GM18498 (cell line): Measurements from ENCODE around the gene EFCAB12.

ENCODE experiments used
- ATAC-seq: cut with Tn5 transposase; IDR thresholded peaks from one replicate; pipeline ENCODE4 v1.9.1; 2021; ENCODE audit warnings: mild to moderate bottlenecking, moderate library complexity; ENCODE audit not compliant: unreplicated experiment

Gene EFCAB12

GRCh38 chr3:129428376-129429079, at the start of gene EFCAB12:
Gene EFCAB12, minus strand, starts transcription at chr3:129428636. Its CDS starts 148 bp downstream, at chr3:129428488.
- ATAC-seq = peak; percentile 94

GRCh38 chr3:129476586-129476985, 48.1 kb upstream of the EFCAB12 start:
- no peak for ATAC-seq

- no peak for ATAC-seq
Observed at GRCh38 chr3:129475863-129476262, 47.4 kb upstream of the EFCAB12 start.

GRCh38 chr3:129474984-129475804, 46.8 kb upstream of the EFCAB12 start:
- ATAC-seq = no peak

- no peak for ATAC-seq
Observed at GRCh38 chr3:129473769-129474152, 45.3 kb upstream of the EFCAB12 start.

GRCh38 chr3:129473067-129473768, 44.8 kb upstream of the EFCAB12 start:
- ATAC-seq = no peak

GRCh38 chr3:129470861-129471260, 42.4 kb upstream of the EFCAB12 start:
- ATAC-seq = no peak

- no peak for ATAC-seq
Observed at GRCh38 chr3:129469026-129469425, 40.6 kb upstream of the EFCAB12 start.

- ATAC-seq = no peak
Observed at GRCh38 chr3:129467932-129468331, 39.5 kb upstream of the EFCAB12 start.

- no peak for ATAC-seq
Observed at GRCh38 chr3:129463716-129464115, 35.3 kb upstream of the EFCAB12 start.

GRCh38 chr3:129463094-129463493, 34.7 kb upstream of the EFCAB12 start:
- ATAC-seq = no peak

- no peak for ATAC-seq
Observed at GRCh38 chr3:129462361-129462968, 34.0 kb upstream of the EFCAB12 start.

- no peak for ATAC-seq
Observed at GRCh38 chr3:129461461-129462146, 33.2 kb upstream of the EFCAB12 start.

- no peak for ATAC-seq
Observed at GRCh38 chr3:129461022-129461421, 32.6 kb upstream of the EFCAB12 start.

- no peak for ATAC-seq
Observed at GRCh38 chr3:129460572-129460971, 32.1 kb upstream of the EFCAB12 start.

GRCh38 chr3:129460155-129460554, 31.7 kb upstream of the EFCAB12 start:
- ATAC-seq = no peak

GRCh38 chr3:129453732-129454131, 25.3 kb upstream of the EFCAB12 start:
- ATAC-seq = no peak

GRCh38 chr3:129449279-129450115, 21.1 kb upstream of the EFCAB12 start:
- no peak for ATAC-seq

GRCh38 chr3:129448186-129448895, 19.9 kb upstream of the EFCAB12 start:
- ATAC-seq = no peak
